Natural killer cell (primary cell): ENCODE results near the gene PDE2A. TPM values are rescaled to one million over a fixed set of nuclear protein-coding genes. Genes with fewer than 3 reads are reported as not detected.

Experiments used
- ATAC-seq, 3 donors: fragments of 150-1000 bp in 2 of 3; fragments of 200-7000 bp in 1 of 3; cut with Tn5 transposase; 1 replicate in 1 of 3; 2 replicates in 2 of 3; pipeline ENCODE4 v1.10.0; 2021; ENCODE audit warnings: mild to moderate bottlenecking in 2 of 3, moderate library complexity in 2 of 3
- DNase-seq, 2 donors: peaks; one replicate each; pipeline versions ENCODE4 v3.0.0 to v3.0.0-alpha.2; 2013 to 2021; ENCODE audit warnings: mixed read lengths in 1 of 2
- H3K27ac ChIP-seq: one replicate; pipeline ENCODE4 v1.5.1; 2013; ENCODE audit warnings: mild to moderate bottlenecking, low read length
- H3K27me3 ChIP-seq: one replicate; pipeline ENCODE4 v1.6.1; 2013; ENCODE audit warnings: low read length; ENCODE audit not compliant: control insufficient read depth, insufficient read depth
- H3K36me3 ChIP-seq: one replicate; pipeline ENCODE4 v1.6.1; 2013; ENCODE audit warnings: low read length; ENCODE audit not compliant: control insufficient read depth, insufficient read depth
- H3K4me1 ChIP-seq: one replicate; pipeline ENCODE4 v1.6.1; 2013; ENCODE audit warnings: low read length; ENCODE audit not compliant: control insufficient read depth, insufficient read depth
- H3K4me3 ChIP-seq: one replicate; pipeline ENCODE4 v1.5.1; 2013; ENCODE audit warnings: low read length
- H3K9me3 ChIP-seq: one replicate; pipeline ENCODE4 v1.6.1; 2013; ENCODE audit warnings: low read length; ENCODE audit not compliant: control insufficient read depth, insufficient read depth
- H3K27ac Mint-ChIP-seq, 2 donors: one replicate each; pipeline ENCODE4 v1.8.0; 2022; ENCODE audit warnings: mild to moderate bottlenecking in 2 of 2, mixed read lengths in 2 of 2, moderate library complexity in 1 of 2
- H3K27me3 Mint-ChIP-seq, 2 donors: one replicate each; pipeline ENCODE4 v1.8.0; 2022; ENCODE audit warnings: low read depth in 2 of 2, mixed read lengths in 2 of 2
- H3K36me3 Mint-ChIP-seq: one replicate; pipeline ENCODE4 v1.8.0; 2022; ENCODE audit warnings: mixed read lengths
- H3K4me1 Mint-ChIP-seq, 2 donors: one replicate each; pipeline ENCODE4 v1.8.0; 2022; ENCODE audit warnings: mixed read lengths in 2 of 2
- H3K4me3 Mint-ChIP-seq: one replicate; pipeline ENCODE4 v1.8.0; 2022; ENCODE audit warnings: mild to moderate bottlenecking, moderate library complexity, mixed read lengths
- H3K9me3 Mint-ChIP-seq, 2 donors: one replicate each; pipeline ENCODE4 v1.8.0; 2022; ENCODE audit warnings: mixed read lengths in 2 of 2
- CTCF ChIP-seq: fragments of 200-600 bp; IDR thresholded peaks from one replicate; pipeline ENCODE4 v1.8.0; 2022; ENCODE audit warnings: antibody characterized with exemption
- WGBS: methylation state at CpG from one replicate; pipeline ENCODE4 v1.1.7; 2013; ENCODE audit warnings: missing lambda C conversion rate; ENCODE audit not compliant: insufficient coverage; 5-methylcytosine and 5-hydroxymethylcytosine counted together
- intact Hi-C: fragments of 100-400 bp; cut with micrococcal nuclease; formaldehyde crosslinking; loops from one replicate; pipeline ENCODE4 v1.14.2; 2022
- total RNA-seq, 4 donors: library from RNA; stranded (reverse); fragments of 120-200 nt in 1 of 4; gene quantifications; one replicate each; pipeline versions ENCODE4 v1.2.3 to v1.2.4, GENCODE V29; 2013 to 2022

The PDE2A gene
- total RNA-seq, 3 donors from 2014 or later (not counting 1 experiment from before 2014, with no cell fraction given): 8.7 to 11.9 (median 9.0) TPM

GRCh38 chr11:72641522-72642042 is 32.6 kb downstream of the PDE2A start:
- intact Hi-C loops: no loop called here
- Histone ChIP-seq H3K4me3 (peak overlapping the region; percentile 12), H3K36me3 (no peaks in the 10 kb centered on the region), H3K9me3 (no peaks in the 10 kb centered on the region), H3K27ac (no peak overlapping the region), H3K27me3 (peaks cover 34% of the 10 kb centered on the region), H3K4me1 (peaks cover 19% of the 10 kb centered on the region)
- DNase-seq (no peak), ATAC-seq (no peak)
- H3K4me3 Mint-ChIP-seq: no peak overlapping the region
- TF ChIP-seq CTCF: no peak
- H3K27me3 Mint-ChIP-seq: peaks cover 8 to 15% of the 10 kb centered on the region in 2 donors
- no peaks in the 10 kb centered on the region for H3K9me3 Mint-ChIP-seq
- H3K4me1 Mint-ChIP-seq: peaks cover 0 to 7% of the 10 kb centered on the region in 2 donors
- H3K27ac Mint-ChIP-seq: no peak overlapping the region
- 62% methylated on average over 12 of the region's 12 CpGs for WGBS
- H3K36me3 Mint-ChIP-seq: no peaks in the 10 kb centered on the region

- H3K4me1 ChIP-seq: peaks cover 19% of the 10 kb centered on the region
- no peak for DNase-seq
- intact Hi-C loops: no loop called here
- Mint-ChIP-seq H3K4me1 (peaks cover 0 to 7% of the 10 kb centered on the region in 2 donors), H3K9me3 (no peaks in the 10 kb centered on the region), H3K27me3 (peaks cover 8 to 17% of the 10 kb centered on the region in 2 donors), H3K27ac (no peak overlapping the region), H3K4me3 (no peak overlapping the region), H3K36me3 (no peaks in the 10 kb centered on the region)
- TF ChIP-seq CTCF: no peak
- no peak overlapping the region for H3K27ac ChIP-seq
- no peaks in the 10 kb centered on the region for H3K36me3 ChIP-seq
- no peak overlapping the region for H3K4me3 ChIP-seq
- ATAC-seq: no peak
- H3K27me3 ChIP-seq: peaks cover 34% of the 10 kb centered on the region
- no peaks in the 10 kb centered on the region for H3K9me3 ChIP-seq
- WGBS: 80% methylated on average over 23 of the region's 23 CpGs
Measured at GRCh38 chr11:72639502-72640375, 34.5 kb downstream of the PDE2A start.

- H3K27ac Mint-ChIP-seq: no peak overlapping the region
- no peaks in the 10 kb centered on the region for H3K9me3 ChIP-seq
- WGBS: 89% methylated on average over 8 of the region's 8 CpGs
- H3K27me3 Mint-ChIP-seq: peaks cover 8 to 15% of the 10 kb centered on the region in 2 donors
- intact Hi-C loops: no loop called here
- H3K4me1 ChIP-seq: peaks cover 12% of the 10 kb centered on the region
- no peaks in the 10 kb centered on the region for H3K36me3 ChIP-seq
- peaks cover 34% of the 10 kb centered on the region for H3K27me3 ChIP-seq
- no peak overlapping the region for H3K27ac ChIP-seq
- H3K4me3 ChIP-seq: no peak overlapping the region
- H3K9me3 Mint-ChIP-seq: no peaks in the 10 kb centered on the region
- DNase-seq (no peak), ATAC-seq (no peak)
- no peak for TF ChIP-seq CTCF
- no peaks in the 10 kb centered on the region for H3K4me1 Mint-ChIP-seq
- H3K36me3 Mint-ChIP-seq: no peaks in the 10 kb centered on the region
- no peak overlapping the region for H3K4me3 Mint-ChIP-seq
Measured at GRCh38 chr11:72637926-72638325, 36.3 kb downstream of the PDE2A start.
